ENCODE measurements around the gene FADD.

The FADD gene

GRCh38 chr11:70176940-70177689 lies 26.0 kb upstream of the FADD start:
- peak; percentile 57 for TF ChIP-seq CTCF (IDR thresholded peaks at IDR 0.05; ENCODE audit: insufficient read depth, low read depth, low read length, missing control alignments)

GRCh38 chr11:70180906-70181305 lies 22.2 kb upstream of the FADD start:
- H3K4me3 ChIP-seq (ENCODE audit: low read length) = no peak overlapping the region
- DNase-seq (ENCODE audit: low read depth) = no peak
- no peak for TF ChIP-seq CTCF (IDR thresholded peaks at IDR 0.05; ENCODE audit: insufficient read depth, low read depth, low read length, missing control alignments)

More at GRCh38 chr11:70176940-70177689, 26.0 kb upstream of the FADD start:
- no peak for DNase-seq (ENCODE audit: low read depth)
- no peak overlapping the region for H3K4me3 ChIP-seq (ENCODE audit: low read length)

GRCh38 chr11:70182266-70182665 lies 20.8 kb upstream of the FADD start:
- no peak for DNase-seq (ENCODE audit: low read depth)
- no peak for TF ChIP-seq CTCF (IDR thresholded peaks at IDR 0.05; ENCODE audit: insufficient read depth, low read depth, low read length, missing control alignments)
- H3K4me3 ChIP-seq (ENCODE audit: low read length) = no peak overlapping the region

- no peak for DNase-seq (ENCODE audit: low read depth)
- no peak for TF ChIP-seq CTCF (IDR thresholded peaks at IDR 0.05; ENCODE audit: insufficient read depth, low read depth, low read length, missing control alignments)
- H3K4me3 ChIP-seq (ENCODE audit: low read length) = no peak overlapping the region
Observed at GRCh38 chr11:70183032-70183431, 20.1 kb upstream of the FADD start.

GRCh38 chr11:70183483-70184176 lies 19.5 kb upstream of the FADD start:
- H3K4me3 ChIP-seq (ENCODE audit: low read length) = no peak overlapping the region
- no peak for TF ChIP-seq CTCF (IDR thresholded peaks at IDR 0.05; ENCODE audit: insufficient read depth, low read depth, low read length, missing control alignments)
- peak; percentile 51 for DNase-seq (ENCODE audit: low read depth)

- no peak for DNase-seq (ENCODE audit: low read depth)
- no peak overlapping the region for H3K4me3 ChIP-seq (ENCODE audit: low read length)
- no peak for TF ChIP-seq CTCF (IDR thresholded peaks at IDR 0.05; ENCODE audit: insufficient read depth, low read depth, low read length, missing control alignments)
Observed at GRCh38 chr11:70184396-70184795, 18.7 kb upstream of the FADD start.
